OCI-LY3 (cell line): Measurements from ENCODE around the gene PHYKPL.

Experiments used
- EZH2phosphoT487 ChIP-seq: fragments of 200-600 bp; shearing (Covaris generic); IDR thresholded peaks from 2 replicates; pipeline ENCODE4 v1.6.1; 2018; ENCODE audit warnings: antibody characterized with exemption, mixed run types, low read depth
- TF ChIP-seq, protein P1 (sequence below): fragments of 200-600, 300-600 bp; sonication (generic); IDR thresholded peaks from 2 replicates; pipeline ENCODE4 v1.5.1; 2014; ENCODE audit warnings: antibody characterized with exemption, low read length, low read depth

- TF ChIP-seq, protein P1, sequence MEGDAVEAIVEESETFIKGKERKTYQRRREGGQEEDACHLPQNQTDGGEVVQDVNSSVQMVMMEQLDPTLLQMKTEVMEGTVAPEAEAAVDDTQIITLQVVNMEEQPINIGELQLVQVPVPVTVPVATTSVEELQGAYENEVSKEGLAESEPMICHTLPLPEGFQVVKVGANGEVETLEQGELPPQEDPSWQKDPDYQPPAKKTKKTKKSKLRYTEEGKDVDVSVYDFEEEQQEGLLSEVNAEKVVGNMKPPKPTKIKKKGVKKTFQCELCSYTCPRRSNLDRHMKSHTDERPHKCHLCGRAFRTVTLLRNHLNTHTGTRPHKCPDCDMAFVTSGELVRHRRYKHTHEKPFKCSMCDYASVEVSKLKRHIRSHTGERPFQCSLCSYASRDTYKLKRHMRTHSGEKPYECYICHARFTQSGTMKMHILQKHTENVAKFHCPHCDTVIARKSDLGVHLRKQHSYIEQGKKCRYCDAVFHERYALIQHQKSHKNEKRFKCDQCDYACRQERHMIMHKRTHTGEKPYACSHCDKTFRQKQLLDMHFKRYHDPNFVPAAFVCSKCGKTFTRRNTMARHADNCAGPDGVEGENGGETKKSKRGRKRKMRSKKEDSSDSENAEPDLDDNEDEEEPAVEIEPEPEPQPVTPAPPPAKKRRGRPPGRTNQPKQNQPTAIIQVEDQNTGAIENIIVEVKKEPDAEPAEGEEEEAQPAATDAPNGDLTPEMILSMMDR = no peak
- no peak for TF ChIP-seq EZH2phosphoT487
Observed at GRCh38 chr5:178187014-178187413, 45.6 kb downstream of the PHYKPL start, which contains the start of gene GMCL2.
